GM18868 (cell line): ENCODE measurements around the gene CD55.
"Not testable (repeated sequence)": the region's sequence is repeated elsewhere in the genome, so short reads cannot be mapped to it uniquely, and the experiment has no call there.

ENCODE experiments used
- ATAC-seq: cut with Tn5 transposase; IDR thresholded peaks from one replicate; pipeline ENCODE4 v1.9.1; 2021; ENCODE audit warnings: mild to moderate bottlenecking, moderate library complexity; ENCODE audit not compliant: unreplicated experiment

CD55 gene

DNA sequence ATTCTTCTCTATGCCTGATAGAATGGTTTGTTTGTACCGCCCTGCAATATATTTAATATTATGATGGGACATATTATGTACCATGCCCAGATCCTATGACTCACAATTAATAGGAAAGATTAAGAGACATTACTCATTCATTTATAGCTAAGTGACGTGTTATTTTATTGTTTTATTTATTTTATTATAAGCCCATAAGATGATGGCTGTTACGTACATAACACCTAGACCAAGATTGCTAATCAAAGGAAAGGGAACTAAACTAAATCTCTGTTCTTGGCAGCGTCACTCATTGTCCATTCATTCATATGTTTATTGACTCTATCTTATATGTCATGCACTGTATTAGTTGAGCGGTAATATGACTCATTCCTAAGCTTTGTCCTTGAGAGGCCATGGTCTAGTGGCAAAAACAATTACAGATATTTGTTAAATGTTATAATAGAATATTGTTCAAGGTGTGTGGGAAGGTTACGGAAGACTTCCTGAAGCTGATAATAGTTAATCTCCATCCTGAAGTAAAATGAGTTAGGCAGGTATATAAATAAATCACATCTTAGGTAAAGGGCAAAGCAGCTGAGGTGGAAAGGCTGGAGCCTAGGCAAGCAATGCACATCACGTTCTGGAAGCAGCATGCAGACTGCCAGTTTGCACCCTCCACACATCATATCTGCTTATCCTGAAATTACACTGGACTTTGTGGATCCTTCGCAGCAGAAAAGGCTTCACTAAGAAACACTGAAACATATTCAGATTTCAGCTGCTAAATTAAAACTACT lies 16.6 kb upstream of the CD55 start:
- no peak for ATAC-seq

DNA sequence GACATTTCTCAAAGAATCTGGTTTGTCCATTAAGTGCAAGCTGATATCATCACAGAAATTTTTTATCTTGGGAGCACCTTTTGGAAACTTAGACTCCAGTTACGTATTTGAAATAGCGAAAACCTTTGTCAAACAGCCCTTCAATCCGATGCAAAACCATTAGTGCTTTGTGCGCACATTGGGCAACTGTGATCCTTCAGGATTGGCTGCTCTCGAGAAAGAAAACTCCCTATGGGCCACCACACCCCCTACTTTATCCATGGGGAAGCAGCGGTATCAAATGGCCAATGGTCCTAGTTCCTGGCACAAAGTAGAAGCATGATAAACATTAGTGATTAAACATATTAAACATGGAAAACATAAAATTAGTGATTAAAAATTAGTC lies 16.0 kb upstream of the CD55 start:
- ATAC-seq, result no peak

DNA sequence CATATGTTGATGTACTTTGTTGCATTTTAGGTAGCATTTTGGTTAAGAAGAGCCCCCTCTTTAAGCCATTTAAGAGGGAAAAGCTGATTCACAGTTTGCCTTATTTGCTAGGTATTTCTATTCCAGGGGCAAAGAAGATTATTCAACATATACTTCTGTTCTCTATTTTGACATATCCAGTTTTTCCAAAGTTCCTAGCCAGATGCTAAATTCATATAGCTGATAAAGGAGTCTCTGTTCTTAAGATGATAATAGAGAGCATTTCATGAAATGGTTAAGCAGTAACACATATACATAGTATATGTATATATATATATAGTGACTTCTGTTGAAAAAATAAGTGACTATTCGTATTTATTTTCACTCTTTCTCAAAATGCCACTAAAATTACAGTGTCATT lies 15.5 kb upstream of the CD55 start:
- no peak for ATAC-seq

DNA sequence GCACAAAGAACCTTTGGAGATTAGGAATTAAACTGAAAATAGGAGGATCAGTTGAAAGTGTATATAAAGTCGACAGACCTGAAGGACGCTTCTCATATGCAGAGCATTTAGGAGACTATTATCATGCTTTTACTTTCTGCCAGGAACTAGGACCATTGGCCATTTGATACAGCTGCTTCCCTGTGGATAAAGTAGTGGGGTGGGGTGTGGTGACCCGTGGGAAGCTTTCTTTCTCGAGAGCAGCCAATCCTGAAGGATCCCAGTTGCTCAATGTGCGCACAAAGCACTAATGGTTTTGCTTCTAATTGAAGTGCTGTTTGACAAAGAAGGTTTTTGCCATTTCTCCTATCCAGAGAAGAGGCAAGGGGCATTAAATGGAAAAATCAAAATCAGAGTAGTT lies 14.9 kb upstream of the CD55 start:
- no peak for ATAC-seq

DNA sequence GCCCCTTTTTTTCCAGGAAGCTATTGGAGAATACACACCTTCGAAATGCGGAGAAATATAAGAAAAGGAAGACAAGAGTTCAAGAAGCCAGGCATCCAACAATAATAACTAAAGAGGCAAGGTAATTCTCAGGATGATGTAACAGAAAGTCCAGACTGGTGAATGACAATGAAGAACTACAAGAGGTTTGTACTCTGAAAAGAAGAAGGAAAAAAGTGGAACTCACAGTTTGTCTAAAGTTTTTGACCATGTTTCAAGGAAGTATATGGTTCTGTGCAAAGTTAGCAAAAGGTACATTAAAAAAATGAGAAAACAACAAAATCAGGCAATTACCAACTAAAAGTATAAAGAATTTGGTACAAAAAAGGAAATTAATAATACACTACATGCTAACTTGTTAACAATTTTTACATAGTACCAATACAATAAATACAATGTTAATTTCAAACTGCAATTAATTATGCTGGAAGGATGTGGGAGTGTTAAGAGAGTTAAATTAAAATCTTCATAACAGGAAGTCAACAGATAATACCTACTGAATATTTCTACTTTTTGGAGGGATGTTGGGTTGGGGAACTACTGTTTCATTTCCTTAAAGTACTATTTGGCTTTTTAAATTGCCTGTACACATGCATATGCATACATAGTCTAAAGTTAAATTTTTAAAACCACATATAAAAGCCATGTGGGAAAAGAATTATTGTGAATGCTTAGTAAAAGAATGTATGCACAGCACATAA lies 12.9 kb upstream of the CD55 start:
- ATAC-seq, result no peak

DNA sequence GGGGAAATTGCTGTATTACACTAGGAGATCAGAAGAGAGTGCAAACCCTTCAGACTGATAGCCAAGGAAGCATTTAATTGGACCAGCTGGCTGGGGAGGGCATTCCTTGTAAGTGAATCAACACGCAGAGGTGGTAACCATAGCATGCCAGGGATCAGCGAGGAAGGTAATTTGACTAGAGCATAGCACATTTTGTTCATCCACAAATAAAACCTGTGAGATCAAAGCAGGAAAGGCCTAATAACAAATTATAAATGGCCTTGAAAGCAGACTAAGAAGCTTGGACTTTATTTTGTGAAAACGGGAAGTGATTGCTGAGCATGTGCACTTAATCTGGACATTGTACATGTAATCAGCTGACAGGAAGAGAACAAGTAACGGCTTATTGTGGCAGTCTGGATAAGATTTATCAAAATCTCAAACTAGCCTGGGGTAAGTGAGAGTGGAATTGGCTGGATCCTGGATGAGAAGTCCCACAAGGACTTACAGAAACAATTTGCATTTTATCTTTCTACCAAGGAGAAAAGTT lies 11.7 kb upstream of the CD55 start:
- no peak for ATAC-seq

DNA sequence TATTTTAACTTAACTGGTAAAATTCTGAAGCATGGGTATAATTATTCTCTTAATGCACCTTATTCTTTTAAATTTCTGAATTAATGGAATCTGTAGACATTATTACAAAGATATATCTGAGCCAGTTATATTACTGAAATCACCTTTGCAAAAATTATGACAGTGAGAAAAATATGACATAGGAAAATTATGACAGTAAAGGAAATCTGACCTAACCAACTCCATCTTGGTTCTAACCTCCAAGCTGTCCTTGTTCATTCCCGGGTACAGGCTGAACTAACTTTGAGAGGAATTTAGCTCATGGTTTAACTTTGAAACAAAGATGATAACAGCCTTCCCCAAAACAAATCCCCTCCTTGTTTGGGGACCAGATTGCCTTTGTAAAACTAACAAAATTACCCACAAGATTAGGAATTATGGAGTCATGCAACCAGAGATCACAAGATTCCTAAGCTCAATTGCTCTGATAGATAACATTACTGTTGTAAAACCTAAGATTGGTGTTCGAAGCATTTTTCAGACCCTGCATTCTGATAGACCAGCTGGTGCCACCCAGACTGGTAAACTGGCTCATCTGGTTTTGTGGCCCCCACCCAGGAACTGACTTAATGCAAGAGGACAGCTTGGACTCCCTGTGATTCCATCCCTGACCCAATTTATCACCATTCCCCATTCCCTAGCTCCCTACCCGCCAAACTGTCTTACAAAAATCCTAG lies 9.4 kb upstream of the CD55 start:
- no peak for ATAC-seq

DNA sequence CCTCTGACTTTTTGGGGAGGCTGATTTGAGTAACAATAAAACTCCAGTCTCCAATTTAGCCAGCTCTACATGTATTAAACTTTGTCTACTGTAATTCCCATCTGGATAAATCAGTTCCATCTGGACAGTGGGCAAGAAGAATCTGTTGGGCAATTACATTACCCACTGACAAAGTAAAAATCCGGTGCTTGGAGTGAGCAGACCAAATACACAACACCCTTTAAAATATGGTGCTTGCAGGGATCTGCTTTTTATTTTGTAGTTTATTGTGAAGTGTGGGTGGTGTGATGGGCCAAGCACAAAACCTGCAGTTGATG lies 8.9 kb upstream of the CD55 start:
- no peak for ATAC-seq

DNA sequence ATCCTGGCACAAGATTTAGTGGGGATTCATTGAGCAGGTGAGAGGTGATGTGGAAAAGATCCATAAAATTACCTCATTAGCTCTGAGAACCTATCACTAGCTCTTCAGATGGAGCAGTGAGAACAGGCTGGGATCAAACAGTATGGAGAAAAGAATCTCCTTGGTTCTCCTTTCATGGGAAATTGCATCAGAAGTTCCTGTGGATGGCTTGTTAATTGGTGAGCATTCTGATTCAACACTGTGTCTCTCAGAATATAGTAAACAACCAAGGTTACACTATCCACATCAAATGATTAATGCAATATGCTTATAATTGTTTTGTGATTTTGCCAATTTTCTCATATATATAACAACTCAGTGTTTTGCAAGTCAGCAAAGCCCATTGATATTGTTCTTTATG lies 8.3 kb upstream of the CD55 start:
- no peak for ATAC-seq

DNA sequence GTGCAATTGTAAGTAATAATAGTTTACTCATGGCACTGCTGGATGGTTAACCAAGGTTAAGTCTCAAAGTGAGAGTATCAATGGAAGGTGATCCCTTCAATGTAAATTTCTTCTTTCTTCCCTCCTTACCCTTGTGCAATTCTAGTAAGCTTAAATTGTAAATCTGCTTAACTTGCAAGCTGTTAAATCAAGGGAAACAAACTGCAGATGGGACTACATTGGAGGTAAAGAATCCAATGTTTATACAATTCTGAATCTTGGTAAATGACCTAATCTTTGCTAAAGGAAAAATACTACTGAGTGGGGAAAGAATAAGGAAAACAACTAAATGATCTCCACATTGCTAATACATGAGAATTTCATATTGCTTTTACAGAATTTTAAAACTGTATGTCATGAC lies 6.7 kb upstream of the CD55 start:
- ATAC-seq, result no peak

DNA sequence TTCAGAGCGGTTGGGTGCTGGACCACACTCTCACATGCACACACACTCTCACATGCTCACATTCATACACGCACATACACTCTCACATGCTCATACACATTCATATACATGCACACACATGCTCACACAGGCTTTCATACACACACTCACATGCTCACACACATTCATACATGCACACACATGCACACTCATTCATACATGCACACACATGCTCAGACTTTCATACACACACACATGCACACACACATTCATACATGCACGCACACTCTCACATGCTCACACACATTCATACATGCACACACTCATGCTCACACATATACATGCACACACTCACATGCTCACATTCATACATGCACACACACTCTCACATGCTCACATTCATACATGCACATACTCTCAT lies 6.0 kb upstream of the CD55 start:
- no peak for ATAC-seq

DNA sequence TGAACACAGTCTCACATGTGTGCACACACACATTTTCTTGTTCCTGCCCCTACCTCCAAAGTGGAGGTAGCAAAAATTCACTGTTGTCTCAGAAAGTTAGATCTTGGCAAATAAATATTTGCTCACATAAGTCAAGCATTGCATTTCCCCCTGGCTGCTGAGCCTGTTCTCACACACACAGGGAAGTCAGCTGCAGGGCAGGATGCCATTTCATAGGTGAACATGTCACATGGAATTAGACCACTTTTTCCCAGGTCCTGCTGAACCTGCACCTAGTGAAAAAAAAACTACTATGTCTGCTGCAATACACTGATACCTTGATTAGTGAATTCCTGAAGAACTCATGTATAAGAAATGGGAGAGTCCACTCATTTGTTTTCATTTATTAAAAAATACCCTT lies 5.3 kb upstream of the CD55 start:
- ATAC-seq, result no peak

DNA sequence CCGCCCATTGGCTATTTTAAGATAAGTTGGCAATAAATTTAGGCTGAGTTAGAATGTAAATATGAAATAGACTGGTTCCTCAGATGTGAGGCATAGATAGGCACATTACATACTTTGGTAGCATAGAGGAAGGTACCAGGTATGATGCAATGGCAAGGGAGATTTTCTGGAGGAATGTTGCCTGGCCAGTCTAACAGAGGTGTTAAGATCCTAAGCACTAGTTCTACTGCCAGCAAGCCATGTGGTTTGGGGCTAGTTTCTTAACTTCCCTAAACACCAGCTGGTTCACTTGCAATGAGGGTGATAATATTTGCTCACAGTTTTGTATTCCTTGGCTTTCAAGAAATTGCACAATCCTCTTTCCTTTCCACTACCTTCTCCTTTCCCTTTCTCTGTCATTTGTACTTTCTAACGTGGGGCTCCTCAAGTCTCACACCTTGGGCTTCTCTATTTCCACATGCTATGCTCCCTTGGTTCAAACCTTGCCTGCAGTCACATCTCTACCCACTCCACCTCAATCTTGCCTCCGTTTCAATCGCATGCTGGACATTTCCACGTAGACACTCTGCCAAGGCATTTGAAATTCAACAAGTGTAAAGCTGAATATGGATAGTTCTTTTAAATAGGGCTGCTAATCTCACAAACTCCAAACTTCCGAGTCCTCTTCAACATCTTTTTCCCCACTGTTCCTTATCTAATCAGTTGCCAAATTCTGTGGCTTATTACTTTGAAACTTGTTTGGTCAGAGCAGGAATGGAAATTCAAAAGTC lies 4.7 kb upstream of the CD55 start:
- no peak for ATAC-seq

DNA sequence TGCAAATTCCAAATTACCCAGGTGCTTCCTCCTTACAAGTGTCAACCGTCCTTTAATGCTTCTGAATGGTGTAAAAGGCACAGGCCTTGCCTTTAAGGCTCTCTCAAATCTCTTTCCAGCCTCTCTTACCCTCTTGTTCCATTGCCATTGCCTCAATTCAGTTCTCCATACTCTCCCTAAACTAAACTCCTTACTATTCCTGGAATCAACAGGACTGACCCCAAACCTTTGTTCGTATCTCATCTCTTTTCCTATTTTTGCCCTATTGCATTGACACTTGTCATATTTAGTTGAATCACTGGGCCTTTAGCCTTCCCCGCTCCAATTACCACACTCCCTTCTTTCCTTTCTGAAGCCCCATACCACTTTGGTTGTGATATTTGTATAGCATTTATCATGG lies 3.9 kb upstream of the CD55 start:
- ATAC-seq, result no peak

DNA sequence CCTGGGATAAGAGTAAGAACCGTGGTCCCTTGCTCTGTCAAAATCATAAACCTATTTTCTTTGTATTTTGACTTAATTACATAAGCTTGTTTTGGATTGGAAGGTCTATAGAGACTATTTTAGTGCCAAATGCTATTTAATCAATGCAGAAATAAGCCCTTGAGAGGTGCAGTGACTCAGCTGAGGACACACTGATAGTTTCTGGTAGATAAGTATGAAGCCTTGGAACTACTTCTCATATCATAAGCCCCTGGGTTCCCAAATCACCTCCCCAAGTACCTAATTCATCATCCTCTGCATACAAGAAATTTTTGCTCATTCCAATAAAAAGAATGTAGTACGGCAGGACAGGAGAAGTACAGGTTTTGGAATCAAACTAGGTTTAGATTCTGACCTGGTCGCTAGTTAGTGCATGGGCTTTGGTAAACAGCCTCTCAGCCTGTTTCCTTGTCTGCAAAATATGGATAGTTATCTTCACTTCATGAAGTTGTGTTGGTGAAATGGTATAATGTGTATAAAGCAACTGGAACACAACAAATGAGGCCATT lies 3.3 kb upstream of the CD55 start:
- no peak for ATAC-seq

DNA sequence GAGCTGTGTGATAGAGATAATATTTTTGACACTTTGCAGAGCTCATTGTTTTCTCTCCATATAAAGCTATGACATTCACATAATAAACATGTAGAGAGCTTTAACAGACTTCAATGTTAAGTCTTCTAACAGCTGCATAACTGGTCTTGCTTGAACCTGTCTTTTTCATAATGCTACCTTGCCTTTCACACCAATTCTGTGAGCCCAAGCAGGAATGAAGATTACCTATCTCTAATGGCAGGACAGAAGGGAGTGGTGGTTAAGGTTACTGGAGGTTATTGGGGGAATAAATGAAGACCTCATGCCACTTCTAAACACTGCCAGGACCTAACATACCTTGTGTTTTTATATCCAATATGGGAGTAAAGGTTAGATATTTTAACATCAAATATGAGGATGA lies 2.3 kb upstream of the CD55 start:
- no peak for ATAC-seq

DNA sequence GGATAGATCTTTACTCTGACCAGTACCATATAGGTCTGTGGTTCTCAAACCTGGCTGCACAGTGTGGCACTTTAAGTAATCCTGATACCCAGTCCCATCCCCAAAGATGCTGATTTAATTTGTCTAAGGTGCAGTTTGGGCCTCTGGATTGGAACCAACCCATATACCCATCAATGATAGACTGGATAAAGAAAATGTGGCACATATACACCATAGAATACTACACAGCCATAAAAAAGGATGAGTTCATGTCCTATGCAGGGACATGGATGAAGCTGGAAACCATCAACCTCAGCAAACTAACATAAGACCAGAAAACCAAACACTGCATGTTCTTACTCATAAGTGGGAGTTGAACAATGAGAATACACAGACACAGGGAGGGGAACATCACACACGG lies 1.4 kb upstream of the CD55 start:
- not testable (repeated sequence) for ATAC-seq

DNA sequence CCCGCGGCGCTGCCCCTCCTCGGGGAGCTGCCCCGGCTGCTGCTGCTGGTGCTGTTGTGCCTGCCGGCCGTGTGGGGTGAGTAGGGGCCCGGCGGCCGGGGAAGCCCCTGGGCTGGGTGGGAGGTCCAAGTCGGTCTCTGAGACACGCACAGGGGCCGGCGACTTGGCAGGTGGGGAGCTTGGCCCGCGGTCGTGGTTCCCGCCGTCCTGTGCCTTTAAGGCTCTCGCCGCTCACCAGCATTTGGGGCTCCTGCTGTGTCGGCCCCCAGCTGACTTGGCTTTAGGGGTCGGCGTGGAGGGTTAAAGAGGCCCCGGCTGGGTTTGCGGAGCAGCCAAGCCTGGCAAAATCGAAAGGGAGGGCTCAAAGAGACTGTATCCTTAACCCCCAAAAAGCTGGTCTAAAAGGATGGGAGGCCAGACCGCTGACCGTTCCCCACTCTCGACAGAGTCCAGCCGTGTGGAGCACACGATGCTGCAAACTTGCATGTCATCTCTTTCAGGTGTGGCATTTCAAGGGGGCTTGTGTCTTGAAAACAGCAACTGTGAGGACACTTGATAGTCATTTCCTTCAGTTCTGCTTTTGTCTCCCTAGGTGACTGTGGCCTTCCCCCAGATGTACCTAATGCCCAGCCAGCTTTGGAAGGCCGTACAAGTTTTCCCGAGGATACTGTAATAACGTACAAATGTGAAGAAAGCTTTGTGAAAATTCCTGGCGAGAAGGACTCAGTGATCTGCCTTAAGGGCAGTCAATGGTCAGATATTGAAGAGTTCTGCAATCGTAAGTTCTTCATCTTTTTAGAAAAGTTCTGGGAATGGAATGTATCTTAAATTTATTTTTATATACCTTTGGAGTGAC lies 540 bp downstream of the CD55 start:
- ATAC-seq, result no peak

DNA sequence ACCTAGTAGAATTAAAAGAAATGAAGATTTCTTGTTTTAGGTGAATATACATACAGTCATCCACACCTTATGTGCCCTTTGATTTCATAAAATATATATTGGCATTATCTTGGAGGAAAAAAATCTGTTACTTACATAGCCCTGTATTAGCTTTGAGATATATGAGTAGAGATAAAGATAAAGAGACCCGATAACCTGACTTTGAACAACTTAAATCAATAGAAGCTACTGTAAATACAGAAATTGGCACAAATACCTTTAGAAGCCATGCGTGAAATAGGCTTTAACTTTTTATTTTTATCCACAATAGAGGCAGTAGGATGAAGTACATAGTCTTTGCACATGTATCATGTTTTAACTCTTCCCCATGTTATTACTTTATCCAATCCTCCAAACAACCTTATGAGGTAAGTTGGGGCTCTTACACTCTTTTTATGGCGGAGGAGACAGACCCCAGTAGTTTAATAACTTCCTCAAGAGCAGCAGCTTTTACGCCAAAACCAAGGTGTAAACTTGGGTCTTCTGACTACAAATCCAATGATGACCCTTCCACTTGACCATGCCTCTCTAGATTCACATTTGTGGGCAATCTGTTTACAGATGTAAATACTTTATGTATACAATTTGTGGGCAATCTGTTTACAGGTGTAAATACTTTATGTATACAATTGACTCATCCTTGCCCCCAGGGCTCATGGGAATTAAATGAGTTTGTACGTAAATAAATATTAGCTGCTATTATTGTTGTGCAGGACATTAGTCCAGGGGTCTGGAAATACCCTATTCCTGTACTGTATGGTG lies 2.1 kb downstream of the CD55 start:
- no peak for ATAC-seq
